HepG2 (cell line): Measurements from ENCODE around the gene NSMCE1. TPM values are rescaled to one million over a fixed set of nuclear protein-coding genes. Genes with fewer than 3 reads are reported as not detected.
A peak's percentile ranks its signal among the peaks of the same experiment; 100 is the strongest.

Experiments
- AGO1 ChIP-seq: fragments of 200-400 bp; formaldehyde crosslinking; IDR thresholded peaks from 2 replicates; pipeline ENCODE4 v1.6.1; 2017; ENCODE audit warnings: mild to moderate bottlenecking, low read depth, low read length, moderate library complexity; ENCODE audit not compliant: poor library complexity, severe bottlenecking
- ATF7 ChIP-seq, 2 experiments: fragments of 450-650 bp in 1 of 2; sonication (generic) in 1 of 2; formaldehyde crosslinking in 1 of 2; IDR thresholded peaks; 2 replicates each; pipeline versions ENCODE4 v1.4.0 to v1.6.1; 2016 to 2020; ENCODE audit warnings: antibody characterized with exemption in 1 of 2, mild to moderate bottlenecking in 1 of 2, missing genetic modification reagents in 1 of 2
- BORCS8-MEF2B ChIP-seq: sonication (generic); formaldehyde crosslinking; IDR thresholded peaks from 2 replicates; pipeline ENCODE4 v1.8.0; 2022; ENCODE audit warnings: mild to moderate bottlenecking, missing genetic modification reagents
- CENPX ChIP-seq: sonication (generic); formaldehyde crosslinking; IDR thresholded peaks from 2 replicates; pipeline ENCODE4 v1.9.0; 2021; ENCODE audit warnings: mild to moderate bottlenecking, missing genetic modification reagents, moderate library complexity
- CHCHD3 ChIP-seq: sonication (generic); formaldehyde crosslinking; IDR thresholded peaks from 2 replicates; pipeline ENCODE4 v1.8.0; 2022; ENCODE audit warnings: mild to moderate bottlenecking, missing genetic modification reagents, moderate library complexity
- FLYWCH1 ChIP-seq: sonication (generic); formaldehyde crosslinking; IDR thresholded peaks from 2 replicates; pipeline ENCODE4 v1.8.1; 2023; ENCODE audit warnings: mild to moderate bottlenecking, missing genetic modification reagents
- IRF9 ChIP-seq: sonication (generic); formaldehyde crosslinking; IDR thresholded peaks from 2 replicates; pipeline ENCODE4 v1.8.0; 2022; ENCODE audit warnings: missing genetic modification reagents, mild to moderate bottlenecking, borderline replicate concordance
- KLF13 ChIP-seq: sonication (generic); formaldehyde crosslinking; IDR thresholded peaks from 2 replicates; pipeline ENCODE4 v1.4.0; 2020; ENCODE audit warnings: mild to moderate bottlenecking, missing genetic modification reagents
- KMT2B ChIP-seq: IDR thresholded peaks from 2 replicates; pipeline ENCODE4 v1.6.1; 2016; ENCODE audit warnings: missing genetic modification reagents, missing compliant biosample characterization
- LBX2 ChIP-seq: sonication (generic); formaldehyde crosslinking; IDR thresholded peaks from 2 replicates; pipeline ENCODE4 v1.5.0; 2020; ENCODE audit warnings: missing genetic modification reagents, mild to moderate bottlenecking, borderline replicate concordance
- THYN1 ChIP-seq: sonication (generic); formaldehyde crosslinking; IDR thresholded peaks from 2 replicates; pipeline ENCODE4 v1.8.1; 2023; ENCODE audit warnings: low read depth, mild to moderate bottlenecking, moderate library complexity, missing genetic modification reagents, borderline replicate concordance
- WIZ ChIP-seq: sonication (generic); formaldehyde crosslinking; IDR thresholded peaks from 2 replicates; pipeline ENCODE4 v1.5.1; 2020; ENCODE audit warnings: mild to moderate bottlenecking, missing genetic modification reagents
- ZNF274 ChIP-seq: sonication (generic); formaldehyde crosslinking; IDR thresholded peaks from 2 replicates; pipeline ENCODE4 v1.5.1; 2020; ENCODE audit warnings: mild to moderate bottlenecking, missing genetic modification reagents
- ZNF543 ChIP-seq: sonication (generic); formaldehyde crosslinking; IDR thresholded peaks from 2 replicates; pipeline ENCODE4 v1.4.0; 2020; ENCODE audit warnings: mild to moderate bottlenecking, missing genetic modification reagents
- ZNF570 ChIP-seq: sonication (generic); formaldehyde crosslinking; IDR thresholded peaks from 2 replicates; pipeline ENCODE4 v1.4.0; 2020; ENCODE audit warnings: mild to moderate bottlenecking, missing genetic modification reagents, borderline replicate concordance
- ZNF780A ChIP-seq: sonication (generic); formaldehyde crosslinking; IDR thresholded peaks from 2 replicates; pipeline ENCODE4 v1.8.0; 2022; ENCODE audit warnings: mild to moderate bottlenecking, missing genetic modification reagents, moderate library complexity
- ZNF878 ChIP-seq: sonication (generic); formaldehyde crosslinking; IDR thresholded peaks from 2 replicates; pipeline ENCODE4 v1.8.1; 2023; ENCODE audit warnings: mild to moderate bottlenecking, missing genetic modification reagents, moderate library complexity
- polyA plus RNA-seq, 8 experiments: library from polyadenylated mRNA; depleted of rRNA in 3 of 8; stranded (reverse) in 7 of 8; unstranded in 1 of 8; fragments of >200 nt; fragmentation: Illumina TruSeq in 4 of 8; extraction: Trizol in 4 of 8; gene quantifications; 2 replicates each; pipeline versions ENCODE4 v1.2.1 to v1.2.3, GENCODE V29; 2011 to 2016; ENCODE audit warnings: low read depth in 4 of 8, missing spikeins in 1 of 8, mixed read lengths in 1 of 8; ENCODE audit not compliant: insufficient read depth in 1 of 8
- total RNA-seq, 5 experiments: library from RNA; depleted of rRNA; stranded (reverse); fragments of >200 nt; fragmentation: Illumina TruSeq; extraction: Trizol; gene quantifications; 2 replicates each; pipeline ENCODE4 v1.2.3, GENCODE V29; 2016; ENCODE audit warnings: low read depth in 1 of 5
- TF ChIP-seq, protein P1 (sequence below): sonication (generic); formaldehyde crosslinking; IDR thresholded peaks from 2 replicates; pipeline ENCODE4 v1.5.0; 2020; ENCODE audit warnings: missing genetic modification reagents
- TF ChIP-seq, protein P2 (sequence below): sonication (generic); formaldehyde crosslinking; IDR thresholded peaks from 2 replicates; pipeline ENCODE4 v1.4.0; 2020; ENCODE audit warnings: missing genetic modification reagents

Gene NSMCE1
- total and polyA plus RNA-seq, 2 of the 13 experiments (the other 11 are each of a cell fraction or from before 2014, with no cell fraction given): 42.7 to 52.9 TPM

GRCh38 chr16:27202923-27203506 is 65.6 kb downstream of the NSMCE1 start (continued):
- no peak for TF ChIP-seq ZNF780A (CRISPR knock-in tag)
- TF ChIP-seq CHCHD3: no peak; the same call in 1 of the 2 replicates
- no peak for TF ChIP-seq THYN1 (CRISPR knock-in tag)
- TF ChIP-seq, protein P1, sequence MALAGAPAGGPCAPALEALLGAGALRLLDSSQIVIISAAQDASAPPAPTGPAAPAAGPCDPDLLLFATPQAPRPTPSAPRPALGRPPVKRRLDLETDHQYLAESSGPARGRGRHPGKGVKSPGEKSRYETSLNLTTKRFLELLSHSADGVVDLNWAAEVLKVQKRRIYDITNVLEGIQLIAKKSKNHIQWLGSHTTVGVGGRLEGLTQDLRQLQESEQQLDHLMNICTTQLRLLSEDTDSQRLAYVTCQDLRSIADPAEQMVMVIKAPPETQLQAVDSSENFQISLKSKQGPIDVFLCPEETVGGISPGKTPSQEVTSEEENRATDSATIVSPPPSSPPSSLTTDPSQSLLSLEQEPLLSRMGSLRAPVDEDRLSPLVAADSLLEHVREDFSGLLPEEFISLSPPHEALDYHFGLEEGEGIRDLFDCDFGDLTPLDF: no peak
- 0 out of 2 replicates have a peak, but pooled peaks have one; percentile 68 for TF ChIP-seq ZNF570 (CRISPR knock-in tag)
- TF ChIP-seq, protein P2, sequence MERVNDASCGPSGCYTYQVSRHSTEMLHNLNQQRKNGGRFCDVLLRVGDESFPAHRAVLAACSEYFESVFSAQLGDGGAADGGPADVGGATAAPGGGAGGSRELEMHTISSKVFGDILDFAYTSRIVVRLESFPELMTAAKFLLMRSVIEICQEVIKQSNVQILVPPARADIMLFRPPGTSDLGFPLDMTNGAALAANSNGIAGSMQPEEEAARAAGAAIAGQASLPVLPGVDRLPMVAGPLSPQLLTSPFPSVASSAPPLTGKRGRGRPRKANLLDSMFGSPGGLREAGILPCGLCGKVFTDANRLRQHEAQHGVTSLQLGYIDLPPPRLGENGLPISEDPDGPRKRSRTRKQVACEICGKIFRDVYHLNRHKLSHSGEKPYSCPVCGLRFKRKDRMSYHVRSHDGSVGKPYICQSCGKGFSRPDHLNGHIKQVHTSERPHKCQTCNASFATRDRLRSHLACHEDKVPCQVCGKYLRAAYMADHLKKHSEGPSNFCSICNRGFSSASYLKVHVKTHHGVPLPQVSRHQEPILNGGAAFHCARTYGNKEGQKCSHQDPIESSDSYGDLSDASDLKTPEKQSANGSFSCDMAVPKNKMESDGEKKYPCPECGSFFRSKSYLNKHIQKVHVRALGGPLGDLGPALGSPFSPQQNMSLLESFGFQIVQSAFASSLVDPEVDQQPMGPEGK (CRISPR knock-in tag): peak; percentile 50; the same call in 1 of the 2 replicates
- no peak for TF ChIP-seq ZNF878
- peak; percentile 94; the same call in 1 of the 2 replicates for TF ChIP-seq KMT2B (CRISPR knock-in tag)
- no peak for TF ChIP-seq AGO1
- no peak for TF ChIP-seq LBX2 (CRISPR knock-in tag)
- TF ChIP-seq FLYWCH1 (CRISPR knock-in tag): no peak
- peak; percentile 34; the same call in 1 of the 2 replicates for TF ChIP-seq ZNF274 (CRISPR knock-in tag)
- TF ChIP-seq WIZ (CRISPR knock-in tag): no peak
- peak; percentile 86; the same call in 1 of the 2 replicates for TF ChIP-seq BORCS8-MEF2B (CRISPR knock-in tag)
- TF ChIP-seq IRF9 (CRISPR knock-in tag): 0 out of 2 replicates have a peak, but pooled peaks have one; percentile 1
- no peak for TF ChIP-seq ZNF543
- no peak for TF ChIP-seq CENPX (CRISPR knock-in tag)
- no peak for TF ChIP-seq ATF7 (IDR thresholded peaks at IDR 0.05)
- TF ChIP-seq ATF7 (CRISPR knock-in tag; IDR thresholded peaks at IDR 0.05): no peak
- no peak for TF ChIP-seq KLF13
